Measurements from ENCODE around the gene FEN1. TPM values are rescaled to one million over a fixed set of nuclear protein-coding genes. Genes with fewer than 3 reads are reported as not detected.

The FEN1 gene
- total and polyA plus RNA-seq, 2 of the 13 experiments (the other 11 are each of a cell fraction or from before 2014, with no cell fraction given) = 12.4 to 102 TPM

DNA sequence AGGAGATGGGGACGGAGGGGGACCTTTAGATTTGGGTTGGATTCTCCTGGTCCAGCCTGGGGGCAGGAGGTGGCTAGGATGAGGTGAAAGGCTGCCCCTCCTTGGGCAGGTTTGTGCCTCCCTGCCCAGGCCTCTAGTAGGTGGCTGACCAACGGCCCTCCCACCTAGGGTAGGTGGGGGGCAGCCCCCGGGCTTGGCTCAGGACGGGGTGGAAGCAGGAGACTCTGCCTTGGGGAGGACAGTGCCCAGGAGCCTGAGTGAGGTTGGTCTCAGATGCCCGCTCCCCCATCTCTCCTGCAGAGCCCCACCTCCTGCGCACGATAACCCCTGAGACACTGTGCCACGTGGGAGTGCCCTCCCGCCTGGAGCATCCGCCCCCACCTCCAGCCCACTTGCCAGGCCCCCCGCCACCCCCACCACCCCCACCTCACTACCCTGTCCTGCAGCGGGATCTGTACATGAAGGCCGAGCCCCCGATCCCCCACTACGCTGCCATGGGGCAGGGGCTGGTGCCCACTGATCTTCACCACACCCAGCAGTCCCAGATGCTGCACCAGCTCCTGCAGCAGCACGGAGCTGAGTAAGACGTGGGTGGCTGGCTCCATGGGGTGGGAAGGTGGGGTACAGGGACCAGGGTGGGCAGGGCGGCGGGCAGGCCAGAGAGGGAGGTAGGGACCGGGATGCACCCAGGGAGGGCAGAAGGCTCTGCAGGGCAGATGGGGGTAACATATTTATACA, 22.6 kb upstream of the FEN1 start (continued):
- TF ChIP-seq, protein P1, sequence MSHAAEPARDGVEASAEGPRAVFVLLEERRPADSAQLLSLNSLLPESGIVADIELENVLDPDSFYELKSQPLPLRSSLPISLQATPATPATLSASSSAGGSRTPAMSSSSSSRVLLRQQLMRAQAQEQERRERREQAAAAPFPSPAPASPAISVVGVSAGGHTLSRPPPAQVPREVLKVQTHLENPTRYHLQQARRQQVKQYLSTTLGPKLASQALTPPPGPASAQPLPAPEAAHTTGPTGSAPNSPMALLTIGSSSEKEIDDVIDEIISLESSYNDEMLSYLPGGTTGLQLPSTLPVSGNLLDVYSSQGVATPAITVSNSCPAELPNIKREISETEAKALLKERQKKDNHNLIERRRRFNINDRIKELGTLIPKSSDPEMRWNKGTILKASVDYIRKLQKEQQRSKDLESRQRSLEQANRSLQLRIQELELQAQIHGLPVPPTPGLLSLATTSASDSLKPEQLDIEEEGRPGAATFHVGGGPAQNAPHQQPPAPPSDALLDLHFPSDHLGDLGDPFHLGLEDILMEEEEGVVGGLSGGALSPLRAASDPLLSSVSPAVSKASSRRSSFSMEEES (CRISPR knock-in tag; IDR thresholded peaks at IDR 0.05) = 0 out of 2 replicates have a peak, but pooled peaks have one; percentile 0
- no peak for TF ChIP-seq CCDC6 (CRISPR knock-in tag; IDR thresholded peaks at IDR 0.05)
- TF ChIP-seq SALL1 (CRISPR knock-in tag; IDR thresholded peaks at IDR 0.05) = no peak
- TF ChIP-seq, protein P2, sequence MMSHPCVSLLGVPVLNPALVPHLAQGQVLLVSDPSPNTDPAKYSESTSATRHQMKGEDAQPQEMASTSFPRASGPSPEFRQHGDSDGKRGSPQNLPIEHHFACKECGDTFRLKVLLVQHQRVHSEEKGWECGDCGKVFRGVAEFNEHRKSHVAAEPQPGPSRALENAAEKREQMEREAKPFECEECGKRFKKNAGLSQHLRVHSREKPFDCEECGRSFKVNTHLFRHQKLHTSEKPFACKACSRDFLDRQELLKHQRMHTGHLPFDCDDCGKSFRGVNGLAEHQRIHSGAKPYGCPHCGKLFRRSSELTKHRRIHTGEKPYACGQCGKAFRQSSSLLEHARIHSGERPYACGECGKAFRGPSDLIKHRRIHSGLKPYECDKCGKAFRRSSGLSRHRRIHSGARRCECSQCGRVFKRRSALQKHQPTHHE (CRISPR knock-in tag; IDR thresholded peaks at IDR 0.05; ENCODE audit: borderline replicate concordance) = no peak
- TF ChIP-seq, protein P3, sequence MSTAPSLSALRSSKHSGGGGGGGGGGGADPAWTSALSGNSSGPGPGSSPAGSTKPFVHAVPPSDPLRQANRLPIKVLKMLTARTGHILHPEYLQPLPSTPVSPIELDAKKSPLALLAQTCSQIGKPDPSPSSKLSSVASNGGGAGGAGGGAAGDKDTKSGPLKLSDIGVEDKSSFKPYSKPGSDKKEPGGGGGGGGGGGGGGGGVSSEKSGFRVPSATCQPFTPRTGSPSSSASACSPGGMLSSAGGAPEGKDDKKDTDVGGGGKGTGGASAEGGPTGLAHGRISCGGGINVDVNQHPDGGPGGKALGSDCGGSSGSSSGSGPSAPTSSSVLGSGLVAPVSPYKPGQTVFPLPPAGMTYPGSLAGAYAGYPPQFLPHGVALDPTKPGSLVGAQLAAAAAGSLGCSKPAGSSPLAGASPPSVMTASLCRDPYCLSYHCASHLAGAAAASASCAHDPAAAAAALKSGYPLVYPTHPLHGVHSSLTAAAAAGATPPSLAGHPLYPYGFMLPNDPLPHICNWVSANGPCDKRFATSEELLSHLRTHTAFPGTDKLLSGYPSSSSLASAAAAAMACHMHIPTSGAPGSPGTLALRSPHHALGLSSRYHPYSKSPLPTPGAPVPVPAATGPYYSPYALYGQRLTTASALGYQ (CRISPR knock-in tag; IDR thresholded peaks at IDR 0.05) = no peak
- no peak for TF ChIP-seq DNMT1 (CRISPR knock-in tag; IDR thresholded peaks at IDR 0.05)
- TF ChIP-seq, protein P4, sequence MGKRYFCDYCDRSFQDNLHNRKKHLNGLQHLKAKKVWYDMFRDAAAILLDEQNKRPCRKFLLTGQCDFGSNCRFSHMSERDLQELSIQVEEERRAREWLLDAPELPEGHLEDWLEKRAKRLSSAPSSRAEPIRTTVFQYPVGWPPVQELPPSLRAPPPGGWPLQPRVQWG (CRISPR knock-in tag; IDR thresholded peaks at IDR 0.05; ENCODE audit: borderline replicate concordance, low read depth) = no peak
- no peak for TF ChIP-seq NFE2L2 (IDR thresholded peaks at IDR 0.05; ENCODE audit: low read length)
- TF ChIP-seq, protein P5, sequence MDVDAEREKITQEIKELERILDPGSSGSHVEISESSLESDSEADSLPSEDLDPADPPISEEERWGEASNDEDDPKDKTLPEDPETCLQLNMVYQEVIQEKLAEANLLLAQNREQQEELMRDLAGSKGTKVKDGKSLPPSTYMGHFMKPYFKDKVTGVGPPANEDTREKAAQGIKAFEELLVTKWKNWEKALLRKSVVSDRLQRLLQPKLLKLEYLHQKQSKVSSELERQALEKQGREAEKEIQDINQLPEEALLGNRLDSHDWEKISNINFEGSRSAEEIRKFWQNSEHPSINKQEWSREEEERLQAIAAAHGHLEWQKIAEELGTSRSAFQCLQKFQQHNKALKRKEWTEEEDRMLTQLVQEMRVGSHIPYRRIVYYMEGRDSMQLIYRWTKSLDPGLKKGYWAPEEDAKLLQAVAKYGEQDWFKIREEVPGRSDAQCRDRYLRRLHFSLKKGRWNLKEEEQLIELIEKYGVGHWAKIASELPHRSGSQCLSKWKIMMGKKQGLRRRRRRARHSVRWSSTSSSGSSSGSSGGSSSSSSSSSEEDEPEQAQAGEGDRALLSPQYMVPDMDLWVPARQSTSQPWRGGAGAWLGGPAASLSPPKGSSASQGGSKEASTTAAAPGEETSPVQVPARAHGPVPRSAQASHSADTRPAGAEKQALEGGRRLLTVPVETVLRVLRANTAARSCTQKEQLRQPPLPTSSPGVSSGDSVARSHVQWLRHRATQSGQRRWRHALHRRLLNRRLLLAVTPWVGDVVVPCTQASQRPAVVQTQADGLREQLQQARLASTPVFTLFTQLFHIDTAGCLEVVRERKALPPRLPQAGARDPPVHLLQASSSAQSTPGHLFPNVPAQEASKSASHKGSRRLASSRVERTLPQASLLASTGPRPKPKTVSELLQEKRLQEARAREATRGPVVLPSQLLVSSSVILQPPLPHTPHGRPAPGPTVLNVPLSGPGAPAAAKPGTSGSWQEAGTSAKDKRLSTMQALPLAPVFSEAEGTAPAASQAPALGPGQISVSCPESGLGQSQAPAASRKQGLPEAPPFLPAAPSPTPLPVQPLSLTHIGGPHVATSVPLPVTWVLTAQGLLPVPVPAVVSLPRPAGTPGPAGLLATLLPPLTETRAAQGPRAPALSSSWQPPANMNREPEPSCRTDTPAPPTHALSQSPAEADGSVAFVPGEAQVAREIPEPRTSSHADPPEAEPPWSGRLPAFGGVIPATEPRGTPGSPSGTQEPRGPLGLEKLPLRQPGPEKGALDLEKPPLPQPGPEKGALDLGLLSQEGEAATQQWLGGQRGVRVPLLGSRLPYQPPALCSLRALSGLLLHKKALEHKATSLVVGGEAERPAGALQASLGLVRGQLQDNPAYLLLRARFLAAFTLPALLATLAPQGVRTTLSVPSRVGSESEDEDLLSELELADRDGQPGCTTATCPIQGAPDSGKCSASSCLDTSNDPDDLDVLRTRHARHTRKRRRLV (CRISPR knock-in tag; IDR thresholded peaks at IDR 0.05) = no peak
- TF ChIP-seq FOXK2 (IDR thresholded peaks at IDR 0.05) = no peak
- TF ChIP-seq, protein P6, sequence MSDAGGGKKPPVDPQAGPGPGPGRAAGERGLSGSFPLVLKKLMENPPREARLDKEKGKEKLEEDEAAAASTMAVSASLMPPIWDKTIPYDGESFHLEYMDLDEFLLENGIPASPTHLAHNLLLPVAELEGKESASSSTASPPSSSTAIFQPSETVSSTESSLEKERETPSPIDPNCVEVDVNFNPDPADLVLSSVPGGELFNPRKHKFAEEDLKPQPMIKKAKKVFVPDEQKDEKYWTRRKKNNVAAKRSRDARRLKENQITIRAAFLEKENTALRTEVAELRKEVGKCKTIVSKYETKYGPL (CRISPR knock-in tag; IDR thresholded peaks at IDR 0.05) = no peak
